HS-5 (cell line): ENCODE measurements around the gene TUBB2B.
"Not testable (repeated sequence)": the region's sequence is repeated elsewhere in the genome, so short reads cannot be mapped to it uniquely, and the experiment has no call there.

ENCODE experiments used
- DNase-seq: peaks from one replicate; pipeline ENCODE4 v3.0.0-alpha.2; 2012; ENCODE audit warnings: low read depth

Gene TUBB2B

GRCh38 chr6:3258201-3258600, 30.7 kb upstream of the TUBB2B start:
- DNase-seq, result no peak

GRCh38 chr6:3253597-3253961, 26.1 kb upstream of the TUBB2B start:
- DNase-seq, result no peak

DNA sequence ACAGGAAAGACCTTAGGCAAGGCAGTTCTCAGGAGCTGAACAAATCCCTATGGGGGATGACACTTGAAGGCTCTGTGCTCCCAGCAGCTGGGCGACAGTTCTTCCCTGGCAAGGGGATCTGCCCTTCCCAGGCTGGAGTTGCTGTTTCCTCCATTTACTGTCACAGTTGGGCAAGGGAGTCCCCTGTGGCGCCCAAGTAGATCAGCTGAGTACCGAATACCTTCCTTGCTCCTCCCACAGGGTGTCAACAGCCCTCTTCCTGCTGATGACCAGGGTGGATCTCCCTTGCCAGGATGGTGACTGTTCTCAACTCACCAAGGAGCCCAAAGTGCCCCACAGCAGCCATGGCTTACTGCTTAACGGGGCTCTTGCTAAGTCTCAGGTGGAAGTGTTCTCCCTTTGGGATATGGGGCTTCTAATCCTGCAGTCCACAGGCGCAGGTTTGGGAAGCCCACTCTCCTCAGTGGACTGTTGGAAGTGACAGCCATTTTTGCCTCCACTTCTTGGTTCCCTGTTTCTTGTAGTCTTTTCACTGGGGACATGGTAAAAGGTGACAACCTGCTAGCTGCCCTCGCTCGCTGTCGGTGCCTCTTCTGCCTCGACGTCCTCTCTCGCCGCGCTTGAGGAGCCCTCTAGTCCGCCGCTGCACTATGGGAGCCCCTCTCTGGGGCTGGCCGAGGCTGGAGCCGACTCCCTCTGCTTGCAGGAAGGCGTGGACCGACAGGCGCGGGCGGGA, 25.6 kb upstream of the TUBB2B start:
- no peak for DNase-seq

DNA sequence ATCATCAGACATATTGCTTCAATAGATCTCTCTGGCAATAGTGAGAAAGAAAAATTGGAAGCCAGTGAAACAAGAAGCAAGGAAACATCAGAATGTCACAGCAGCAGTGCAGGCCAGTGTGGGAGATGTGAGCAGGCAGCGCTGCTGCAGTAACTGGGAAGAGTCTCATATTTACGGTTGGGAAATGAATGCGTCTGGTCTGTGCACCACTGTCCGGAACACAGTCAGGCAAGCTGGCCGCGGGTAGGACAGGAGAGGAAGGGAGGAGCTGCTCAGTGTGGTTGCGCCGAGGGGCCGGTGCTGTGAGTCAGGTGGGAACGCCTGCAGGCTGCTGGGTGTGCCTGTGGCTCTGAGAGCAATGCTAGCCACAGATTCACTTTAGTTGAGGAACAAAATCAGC, 24.9 kb upstream of the TUBB2B start:
- no peak for DNase-seq

DNA sequence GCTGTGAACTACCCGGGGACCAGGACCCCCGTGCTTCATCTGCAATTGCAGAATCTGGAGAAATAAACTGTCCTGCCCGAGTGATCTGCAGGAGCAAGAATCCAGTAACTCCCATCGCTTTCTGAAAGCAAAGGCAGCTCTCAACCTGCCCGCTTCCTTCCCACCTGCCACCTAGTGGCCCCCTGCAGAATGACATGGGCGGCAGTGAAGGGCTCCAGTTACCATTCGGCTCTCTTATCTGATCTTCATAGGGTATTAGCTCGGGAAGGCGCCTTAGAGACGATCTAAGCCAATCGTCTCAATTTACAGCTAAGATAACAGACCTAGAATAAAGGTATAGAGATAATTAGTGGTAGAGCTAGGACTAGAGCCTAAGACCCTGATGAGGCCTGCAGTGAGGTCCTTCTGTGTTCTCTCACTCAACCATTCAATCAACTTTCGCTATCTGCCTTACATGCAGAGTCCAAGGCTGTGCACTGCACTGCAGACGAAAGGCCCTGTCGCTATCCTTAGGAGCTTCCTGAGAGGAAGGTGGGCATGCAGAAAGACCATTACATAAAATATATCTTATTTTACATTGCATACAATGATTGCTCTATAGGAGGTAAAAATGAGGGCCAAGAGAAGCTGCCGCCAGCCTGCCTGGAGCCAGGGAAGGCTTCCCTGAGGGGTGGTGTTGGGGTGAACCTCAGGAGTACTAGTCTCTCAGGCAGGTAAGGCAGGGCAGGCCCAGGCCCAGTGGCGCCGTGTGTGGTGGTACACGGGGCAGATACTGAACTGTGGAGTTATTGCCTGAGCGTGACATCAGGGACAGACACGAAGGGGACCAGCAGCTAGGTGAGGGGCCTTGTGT, 24.2 kb upstream of the TUBB2B start:
- peak; percentile 30 for DNase-seq

GRCh38 chr6:3250231-3250675, 22.8 kb upstream of the TUBB2B start:
- no peak for DNase-seq

- no peak for DNase-seq
These were observed 22.4 kb upstream of the TUBB2B start for GRCh38 chr6:3249821-3250220.

- no peak for DNase-seq
These were observed 20.0 kb upstream of the TUBB2B start for GRCh38 chr6:3247255-3248146.

- no peak for DNase-seq
These were observed 17.8 kb upstream of the TUBB2B start for GRCh38 chr6:3245216-3245615.

GRCh38 chr6:3244832-3245161, 17.3 kb upstream of the TUBB2B start:
- DNase-seq, result not testable (repeated sequence)

GRCh38 chr6:3244003-3244831, 16.8 kb upstream of the TUBB2B start:
- DNase-seq, result no peak

DNA sequence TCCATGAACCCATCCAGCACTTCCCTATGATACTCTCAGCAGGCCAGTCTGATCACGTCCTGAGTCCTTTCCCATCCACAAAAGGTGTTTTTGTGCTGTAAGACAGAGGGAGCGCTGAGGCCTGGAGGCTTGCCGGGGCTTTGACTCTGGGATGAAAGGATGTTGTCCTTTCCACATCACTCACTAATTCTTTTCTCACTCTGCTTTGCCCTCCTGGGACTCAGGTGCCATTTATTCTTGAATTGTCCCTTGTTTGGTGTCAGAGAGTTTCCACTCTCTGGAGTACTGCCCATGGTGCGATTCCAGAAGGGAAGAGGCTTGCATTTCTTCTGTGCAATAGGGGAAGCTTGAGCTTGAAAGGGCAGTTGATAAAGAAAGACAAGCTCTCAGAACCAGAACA, 15.3 kb upstream of the TUBB2B start:
- DNase-seq, result no peak

DNA sequence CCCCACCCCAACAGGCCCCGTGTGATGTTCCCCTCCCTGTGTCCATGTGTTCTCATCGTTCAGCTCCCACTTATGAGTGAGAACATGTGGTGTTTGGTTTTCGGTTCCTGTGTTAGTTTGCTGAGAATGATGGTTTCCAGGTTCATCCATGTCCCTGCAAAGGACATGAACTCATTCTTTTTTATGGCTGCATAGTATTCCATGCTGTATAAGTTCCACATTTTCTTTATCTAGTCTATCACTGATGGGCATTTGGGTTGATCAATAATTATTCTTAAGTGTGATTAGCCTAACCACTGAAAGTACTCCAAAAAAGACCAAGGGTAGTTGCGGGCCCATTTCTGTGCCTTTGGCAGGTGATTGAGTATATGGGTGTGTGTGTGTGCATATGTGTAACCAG, 14.3 kb upstream of the TUBB2B start:
- DNase-seq, result not testable (repeated sequence)

DNA sequence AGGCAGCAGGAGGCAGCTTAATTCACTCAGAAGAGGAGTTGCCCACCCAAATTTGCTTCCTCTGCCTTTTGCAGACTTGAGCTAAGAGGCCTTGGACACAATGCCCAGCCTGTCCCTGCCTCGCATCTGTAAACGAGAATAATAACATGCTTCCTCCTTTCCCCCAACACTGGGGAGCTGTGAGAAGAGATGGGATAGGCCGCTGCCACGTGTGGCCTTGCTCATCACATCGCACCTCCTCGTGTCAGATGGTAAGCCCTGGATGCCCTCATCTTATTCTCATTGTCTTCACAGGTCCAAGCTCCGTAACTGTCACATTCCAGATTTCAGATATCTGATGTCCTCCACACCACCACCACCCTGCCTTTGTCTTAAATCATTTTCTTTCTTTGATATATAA, 13.1 kb upstream of the TUBB2B start:
- no peak for DNase-seq

DNA sequence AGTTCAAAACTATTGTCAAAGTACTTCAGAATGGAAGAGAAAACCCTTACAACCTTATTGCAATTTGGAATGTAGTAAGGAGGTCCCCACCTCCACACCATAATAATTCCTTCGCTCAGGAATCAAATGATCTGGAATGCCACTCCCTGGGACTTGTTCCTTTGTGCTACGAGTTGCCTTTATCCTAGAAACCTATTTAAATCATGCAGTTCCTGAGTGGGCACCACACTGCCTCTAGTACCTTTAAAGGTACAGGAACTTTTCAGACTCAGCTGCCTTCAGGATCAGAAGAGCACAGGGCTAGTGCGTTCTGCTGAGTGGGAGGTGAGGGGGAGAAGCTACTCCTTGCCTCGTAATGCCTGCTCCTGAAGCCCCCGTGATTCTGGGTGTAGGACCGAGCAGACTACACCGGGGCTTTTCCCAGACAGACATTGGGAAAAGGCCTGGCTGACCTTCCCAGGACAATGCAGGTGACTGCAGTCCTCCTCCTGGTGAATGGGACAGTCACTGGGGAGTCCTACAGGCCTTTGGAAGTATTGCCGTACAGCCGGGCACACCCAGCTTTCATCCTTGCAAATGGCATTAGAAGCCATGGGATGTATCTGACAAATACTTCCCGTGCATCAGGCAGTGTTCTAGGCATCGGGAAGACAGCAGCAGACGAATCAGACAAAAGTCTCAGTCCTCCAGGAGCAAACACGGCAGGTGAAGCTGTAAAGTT, 11.8 kb upstream of the TUBB2B start:
- no peak for DNase-seq

DNA sequence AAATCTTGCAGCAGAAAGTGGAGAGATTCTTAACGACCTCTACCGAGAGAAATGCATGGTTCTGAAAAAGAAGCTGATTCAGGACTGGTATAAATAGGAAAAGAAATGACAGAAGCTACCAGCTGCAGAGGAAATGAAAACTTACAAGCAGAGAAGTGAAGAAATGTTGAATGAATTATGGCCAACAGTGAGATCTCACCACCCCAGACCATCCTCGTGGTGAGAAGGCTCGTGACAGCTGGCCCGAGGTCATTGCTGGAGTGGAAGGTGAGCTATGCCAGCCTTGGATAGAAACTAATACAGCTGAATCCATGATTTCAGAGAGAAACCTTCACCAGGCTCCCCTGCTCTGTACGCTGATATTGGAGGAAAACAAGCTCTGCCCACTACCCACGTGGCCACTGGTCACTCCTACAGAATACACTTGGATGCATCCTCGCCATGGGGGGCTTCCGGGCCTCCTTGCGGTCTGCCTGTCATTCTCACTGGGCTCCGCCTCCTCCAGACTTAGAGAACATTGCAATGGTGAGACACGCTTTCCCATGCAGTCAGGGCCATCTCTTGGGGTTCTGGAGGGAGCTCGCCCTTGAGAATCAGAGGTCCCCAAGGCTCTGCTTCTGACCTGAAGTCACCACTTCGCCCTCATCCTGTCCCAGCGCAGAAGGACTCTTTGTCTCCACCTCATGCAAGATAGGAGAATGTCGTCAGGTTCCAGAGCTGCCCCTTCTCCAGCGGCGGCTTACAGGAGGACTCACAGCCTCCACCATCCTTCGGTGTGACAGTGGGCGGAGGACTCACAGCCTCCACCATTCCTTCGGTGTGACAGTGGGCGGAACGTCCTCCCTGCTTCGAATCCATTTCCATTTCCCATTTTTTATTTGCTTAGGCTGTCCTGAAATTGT, 10.6 kb upstream of the TUBB2B start:
- DNase-seq, result no peak

DNA sequence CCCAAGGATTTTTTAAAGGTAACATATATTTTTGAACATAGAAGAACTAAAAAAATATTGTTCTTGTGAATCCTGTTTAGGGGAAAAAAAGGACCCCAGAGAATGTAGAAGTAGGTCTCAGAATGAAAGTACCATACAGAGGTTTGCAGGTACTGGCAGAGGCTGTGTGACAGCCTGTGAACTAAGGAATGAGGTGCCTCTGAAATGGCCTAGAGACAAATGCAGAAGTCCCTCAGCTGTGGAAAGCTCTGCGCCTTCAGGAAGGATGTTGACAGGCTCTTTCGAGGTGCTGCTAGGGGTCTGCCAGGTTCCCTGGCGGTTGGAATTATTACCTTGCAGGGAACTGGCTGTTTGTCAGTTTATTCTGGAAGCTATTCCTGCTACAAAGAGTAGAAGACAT, 8.6 kb upstream of the TUBB2B start:
- DNase-seq, result no peak

DNA sequence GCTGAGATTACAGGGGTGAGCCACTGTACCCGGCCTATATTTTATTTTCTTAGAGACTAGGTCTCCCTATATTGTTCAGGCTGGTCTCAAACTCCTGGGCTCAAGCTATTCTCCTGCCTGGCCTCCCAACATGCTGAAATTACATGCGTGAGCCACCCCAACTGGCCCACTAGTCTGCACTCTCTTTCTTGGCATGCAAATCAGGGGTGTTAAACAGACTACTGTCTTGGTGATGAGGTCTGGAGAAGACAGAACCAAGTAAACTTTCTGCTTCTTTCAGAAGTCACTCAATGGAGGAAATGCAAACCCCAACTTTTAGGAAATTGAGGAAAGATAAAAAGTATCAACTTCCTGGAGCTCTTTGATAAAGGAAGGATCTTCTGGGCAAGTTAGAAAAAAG, 8.0 kb upstream of the TUBB2B start:
- DNase-seq, result no peak

- no peak for DNase-seq
These were observed 6.5 kb upstream of the TUBB2B start for GRCh38 chr6:3233904-3234303.

DNA sequence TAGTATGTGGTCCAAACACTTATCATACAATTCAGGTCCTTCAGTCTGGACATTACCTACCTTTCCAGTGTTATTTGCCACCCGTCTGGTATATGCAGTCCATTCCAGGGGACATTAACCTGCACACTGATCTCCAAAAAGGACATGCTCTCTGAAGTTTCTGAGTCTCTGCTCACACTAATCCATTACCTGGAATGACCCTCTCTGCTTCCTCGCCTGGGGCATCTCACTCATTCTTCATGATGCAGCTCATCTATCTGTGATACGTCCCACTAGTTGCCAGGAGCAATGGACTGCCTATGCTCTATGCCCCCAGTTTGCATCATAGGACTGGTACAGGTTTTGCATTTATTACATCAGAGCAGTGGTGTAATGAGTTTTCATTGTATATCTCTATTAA, 5.9 kb upstream of the TUBB2B start:
- no peak for DNase-seq
